Measurements from ENCODE around the gene PAX8.
"Not testable (repeated sequence)": the region's sequence is repeated elsewhere in the genome, so short reads cannot be mapped to it uniquely, and the experiment has no call there.

Gene PAX8

GRCh38 chr2:113235347-113236226, 43.1 kb downstream of the PAX8 start:
- H3K14ac ChIP-seq (ENCODE audit: low read length); H4K91ac ChIP-seq (ENCODE audit: low read depth, low read length, poor library complexity); H2BK5ac ChIP-seq (ENCODE audit: low read length); H3K27me3 ChIP-seq (ENCODE audit: control insufficient read depth in 3 of 3, insufficient read depth in 3 of 3, low read depth in 1 of 3, low read length in 3 of 3); H3K79me1 ChIP-seq (ENCODE audit: low read depth, low read length); H4K8ac ChIP-seq (ENCODE audit: low read depth, low read length); H3K4me1 ChIP-seq (ENCODE audit: control insufficient read depth in 2 of 2, insufficient read depth in 1 of 2, low read depth in 1 of 2, low read length in 2 of 2); H3K4me3 ChIP-seq (ENCODE audit: low read length in 2 of 2); H3K27ac ChIP-seq (replicated peaks; ENCODE audit: low read length); DNase-seq (ENCODE audit: low spot score); H2AK5ac ChIP-seq (ENCODE audit: low read depth, low read length); H3K4me2 ChIP-seq (ENCODE audit: insufficient read depth, low read length, poor library complexity, severe bottlenecking); H3K18ac ChIP-seq (ENCODE audit: low read length); H3K36me3 ChIP-seq (replicated peaks in 1 of 2; ENCODE audit: control insufficient read depth in 2 of 2, insufficient read depth in 2 of 2, low read length in 2 of 2); H3K9me3 ChIP-seq (replicated peaks in 1 of 2; ENCODE audit: control insufficient read depth in 2 of 2, insufficient read depth in 1 of 2, low read depth in 1 of 2, low read length in 2 of 2); H2BK12ac ChIP-seq (ENCODE audit: low read length); H2AFZ ChIP-seq (ENCODE audit: low read length); H3K4ac ChIP-seq (ENCODE audit: low read length); H2BK120ac ChIP-seq (ENCODE audit: low read depth, low read length); H3K9ac ChIP-seq (ENCODE audit: low read depth, low read length, poor library complexity): not testable (repeated sequence)
- no CpG with 5 or more reads among the region's 74 CpGs for WGBS, 2 donors (ENCODE audit: extremely low coverage in 2 of 2, insufficient read length in 2 of 2, insufficient replicate concordance in 1 of 2)
- Histone ChIP-seq H2BK15ac (ENCODE audit: low read length) (peak overlapping the region; percentile 8), H3K23ac (ENCODE audit: low read depth, low read length, poor library complexity) (peak overlapping the region; percentile 60)

GRCh38 chr2:113234721-113235346, 43.9 kb downstream of the PAX8 start:
- H2AK5ac ChIP-seq (ENCODE audit: low read depth, low read length) = no peak overlapping the region
- H2BK120ac ChIP-seq (ENCODE audit: low read depth, low read length) = no peak overlapping the region
- peak overlapping the region; percentile 60 for H3K23ac ChIP-seq (ENCODE audit: low read depth, low read length, poor library complexity)
- no peaks in the 10 kb centered on the region for H3K79me1 ChIP-seq (ENCODE audit: low read depth, low read length)
- H3K4ac ChIP-seq (ENCODE audit: low read length) = no peak overlapping the region
- H3K27ac ChIP-seq (replicated peaks; ENCODE audit: low read length) = no peak overlapping the region
- H3K14ac ChIP-seq (ENCODE audit: low read length) = no peak overlapping the region
- H3K18ac ChIP-seq (ENCODE audit: low read length) = no peak overlapping the region
- H3K9ac ChIP-seq (ENCODE audit: low read depth, low read length, poor library complexity) = no peak overlapping the region
- H2BK12ac ChIP-seq (ENCODE audit: low read length) = no peak overlapping the region
- H3K4me1 ChIP-seq (ENCODE audit: control insufficient read depth in 2 of 2, insufficient read depth in 1 of 2, low read depth in 1 of 2, low read length in 2 of 2) = peaks cover 0 to 5% of the 10 kb centered on the region in 2 donors
- no CpG with 5 or more reads among the region's 16 CpGs for whole genome bisulfite sequencing, 2 donors (ENCODE audit: extremely low coverage in 2 of 2, insufficient read length in 2 of 2, insufficient replicate concordance in 1 of 2)
- no peak overlapping the region for H3K4me2 ChIP-seq (ENCODE audit: insufficient read depth, low read length, poor library complexity, severe bottlenecking)
- no peak overlapping the region for H3K4me3 ChIP-seq (ENCODE audit: low read length in 2 of 2)
- H3K27me3 ChIP-seq (ENCODE audit: control insufficient read depth in 3 of 3, insufficient read depth in 3 of 3, low read depth in 1 of 3, low read length in 3 of 3) = no peaks in the 10 kb centered on the region
- H3K9me3 ChIP-seq (replicated peaks in 1 of 2; ENCODE audit: control insufficient read depth in 2 of 2, insufficient read depth in 1 of 2, low read depth in 1 of 2, low read length in 2 of 2) = peaks cover 0 to 5% of the 10 kb centered on the region in 2 donors
- no peak overlapping the region for H4K8ac ChIP-seq (ENCODE audit: low read depth, low read length)
- H2AFZ ChIP-seq (ENCODE audit: low read length) = no peak overlapping the region
- no peak for DNase-seq (ENCODE audit: low spot score)
- H2BK15ac ChIP-seq (ENCODE audit: low read length) = no peak overlapping the region
- H3K36me3 ChIP-seq (replicated peaks in 1 of 2; ENCODE audit: control insufficient read depth in 2 of 2, insufficient read depth in 2 of 2, low read length in 2 of 2) = peaks cover 0 to 5% of the 10 kb centered on the region in 2 donors
- H4K91ac ChIP-seq (ENCODE audit: low read depth, low read length, poor library complexity) = no peak overlapping the region
- no peak overlapping the region for H2BK5ac ChIP-seq (ENCODE audit: low read length)

- Histone ChIP-seq H2BK15ac (ENCODE audit: low read length) (no peak overlapping the region), H4K91ac (ENCODE audit: low read depth, low read length, poor library complexity) (no peak overlapping the region), H2AFZ (ENCODE audit: low read length) (no peak overlapping the region), H3K4me2 (ENCODE audit: insufficient read depth, low read length, poor library complexity, severe bottlenecking) (no peak overlapping the region), H3K18ac (ENCODE audit: low read length) (no peak overlapping the region), H3K4me3 (ENCODE audit: low read length in 2 of 2) (no peak overlapping the region), H3K9me3 (replicated peaks in 1 of 2; ENCODE audit: control insufficient read depth in 2 of 2, insufficient read depth in 1 of 2, low read depth in 1 of 2, low read length in 2 of 2) (peaks cover 0 to 5% of the 10 kb centered on the region in 2 donors), H3K36me3 (replicated peaks in 1 of 2; ENCODE audit: control insufficient read depth in 2 of 2, insufficient read depth in 2 of 2, low read length in 2 of 2) (peaks cover 0 to 5% of the 10 kb centered on the region in 2 donors), H3K4ac (ENCODE audit: low read length) (no peak overlapping the region), H3K27me3 (ENCODE audit: control insufficient read depth in 3 of 3, insufficient read depth in 3 of 3, low read depth in 1 of 3, low read length in 3 of 3) (no peaks in the 10 kb centered on the region), H3K79me1 (ENCODE audit: low read depth, low read length) (no peaks in the 10 kb centered on the region), H3K27ac (replicated peaks; ENCODE audit: low read length) (no peak overlapping the region), H3K14ac (ENCODE audit: low read length) (no peak overlapping the region), H3K9ac (ENCODE audit: low read depth, low read length, poor library complexity) (no peak overlapping the region), H3K23ac (ENCODE audit: low read depth, low read length, poor library complexity) (no peak overlapping the region), H2AK5ac (ENCODE audit: low read depth, low read length) (no peak overlapping the region), H2BK120ac (ENCODE audit: low read depth, low read length) (no peak overlapping the region), H4K8ac (ENCODE audit: low read depth, low read length) (no peak overlapping the region), H3K4me1 (ENCODE audit: control insufficient read depth in 2 of 2, insufficient read depth in 1 of 2, low read depth in 1 of 2, low read length in 2 of 2) (peaks cover 0 to 5% of the 10 kb centered on the region in 2 donors), H2BK12ac (ENCODE audit: low read length) (no peak overlapping the region), H2BK5ac (ENCODE audit: low read length) (no peak overlapping the region)
- DNase-seq (ENCODE audit: low spot score) = no peak
- WGBS, 2 donors (ENCODE audit: extremely low coverage in 2 of 2, insufficient read length in 2 of 2, insufficient replicate concordance in 1 of 2) = no CpG with 5 or more reads among the region's 9 CpGs
Measured at GRCh38 chr2:113233593-113234550, 44.8 kb downstream of the PAX8 start.
